ENCODE measurements around the gene CCL25.
A peak's percentile ranks its signal among the peaks of the same experiment; 100 is the strongest.

Gene CCL25

DNA sequence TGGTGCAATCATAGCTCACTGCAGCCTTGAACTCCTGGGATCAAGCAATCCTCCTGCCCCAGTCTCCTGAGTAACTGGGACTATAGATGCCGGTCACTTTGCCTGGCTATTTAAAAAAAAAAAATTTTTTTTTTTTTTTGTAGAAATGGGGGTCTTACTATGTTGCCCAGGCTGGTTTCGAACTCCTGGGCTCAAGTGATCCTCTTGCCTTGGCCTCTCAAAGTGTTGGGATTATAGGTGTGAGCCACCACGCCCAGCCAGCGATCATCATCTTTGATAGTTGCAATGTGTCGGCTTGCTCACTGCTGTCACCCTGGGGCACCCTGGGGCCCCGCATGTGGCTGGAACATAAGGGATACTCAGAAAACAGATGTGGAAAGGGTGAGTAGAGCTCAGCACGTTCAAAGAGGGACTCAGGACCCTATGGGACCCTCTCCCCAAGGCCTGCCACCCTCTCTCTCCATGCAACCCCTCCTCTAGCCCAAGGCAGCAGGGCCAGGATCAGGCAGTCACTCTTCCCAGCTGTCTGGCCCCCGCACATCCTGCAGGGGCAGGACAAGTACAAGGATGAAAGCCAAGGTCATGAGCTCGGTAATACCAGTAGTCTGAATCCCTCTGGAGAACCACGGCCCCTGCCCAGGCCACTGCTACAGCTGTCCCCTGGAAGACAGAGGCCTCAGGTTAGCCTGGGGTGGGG, 6.5 kb upstream of the CCL25 start:
- DNase-seq (ENCODE audit: low read depth): no peak

DNA sequence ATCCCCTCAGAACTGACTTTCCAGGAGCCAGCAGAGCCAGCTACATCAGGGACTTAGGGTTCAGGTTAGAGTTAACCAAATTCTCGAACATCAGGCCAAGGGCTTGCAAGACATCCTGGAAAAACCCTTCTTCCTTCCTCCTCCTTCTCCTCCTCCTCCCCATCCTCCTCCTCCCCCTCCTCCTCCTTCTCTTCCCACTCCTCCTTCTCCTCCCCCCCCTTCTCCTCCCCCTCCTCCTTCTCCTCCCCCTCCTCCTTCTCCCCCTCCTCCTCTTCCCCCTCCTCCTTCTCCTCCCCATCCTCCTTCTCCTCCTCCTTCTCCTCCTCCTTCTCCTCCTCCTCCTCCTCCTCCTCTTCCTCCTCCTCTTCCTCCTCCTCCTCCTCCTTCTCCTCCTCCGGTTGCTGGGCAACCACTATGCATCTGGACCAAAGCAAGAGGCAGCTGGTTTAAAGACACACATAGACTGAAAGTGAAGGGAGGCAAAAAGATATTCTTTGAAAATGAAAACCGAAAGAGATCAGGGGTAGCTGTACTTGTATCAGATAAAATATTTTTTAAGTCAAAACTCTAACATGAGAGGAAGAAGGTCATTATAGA, 5.9 kb upstream of the CCL25 start:
- DNase-seq (ENCODE audit: low read depth): no peak

DNA sequence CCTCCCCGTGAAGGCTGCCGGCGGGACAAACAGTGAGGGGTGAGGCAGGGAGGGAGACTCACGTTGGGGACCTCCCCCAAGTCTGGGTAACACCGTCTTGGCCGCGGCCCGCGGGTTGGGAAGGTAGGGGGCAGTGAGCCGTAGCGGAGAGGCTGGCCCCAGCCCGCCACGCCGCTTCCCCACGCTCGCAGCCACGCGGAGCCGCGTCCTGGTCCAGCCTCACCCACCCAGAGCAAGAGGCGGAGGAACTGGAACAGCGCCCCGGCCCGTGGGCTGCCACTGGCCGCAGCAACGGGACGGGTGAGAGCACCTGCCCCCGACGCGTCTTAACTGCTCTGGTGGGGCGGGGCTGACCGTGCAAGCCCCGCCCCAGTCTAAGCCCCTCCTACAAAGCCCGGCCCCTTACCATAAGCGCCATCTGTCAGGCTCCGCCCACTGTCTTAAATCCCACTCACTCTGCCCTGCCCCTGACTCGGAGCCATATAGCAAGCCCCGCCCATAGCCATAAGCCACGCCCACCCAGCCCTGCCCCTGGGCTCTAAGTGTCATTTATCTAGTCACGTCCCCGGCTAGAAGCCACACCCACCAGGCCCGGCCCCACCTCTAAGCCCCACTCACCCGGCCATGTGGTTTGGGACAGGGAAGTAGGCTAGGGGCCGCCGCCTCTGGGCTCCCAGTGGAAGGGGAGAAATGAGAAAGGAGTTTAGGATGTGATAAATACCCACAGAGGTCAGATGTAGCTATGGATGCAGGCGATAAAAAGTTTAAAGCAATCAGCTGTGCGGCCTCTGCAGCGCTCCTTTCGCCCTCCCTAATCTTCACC, 2.1 kb upstream of the CCL25 start:
- peak; percentile 78 for DNase-seq (ENCODE audit: low read depth)

DNA sequence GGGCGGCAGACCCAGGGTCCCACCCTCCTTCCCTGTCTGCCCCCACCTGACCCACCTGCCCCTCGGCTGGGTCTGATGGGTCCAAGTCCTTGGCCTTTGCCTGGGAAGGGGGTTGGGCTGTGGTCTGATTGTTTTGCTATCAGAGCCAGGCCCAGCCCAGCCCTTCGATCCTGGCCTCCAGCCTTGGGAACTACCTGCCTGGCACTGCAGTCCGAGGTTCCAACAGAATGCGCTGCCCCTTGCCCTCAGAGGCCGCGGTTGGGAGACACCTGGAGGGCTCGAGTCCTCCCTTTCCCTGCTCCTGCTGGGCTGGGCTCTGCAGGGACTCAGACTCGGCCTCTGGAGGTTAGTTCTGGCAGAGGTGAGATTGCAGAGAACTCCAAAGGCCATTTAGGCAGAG, 1.6 kb downstream of the CCL25 start:
- DNase-seq (ENCODE audit: low read depth): no peak

- no peak for DNase-seq (ENCODE audit: low read depth)
These were observed 4.0 kb downstream of the CCL25 start for GRCh38 chr19:8056533-8056932.

GRCh38 chr19:8057545-8058270, 5.1 kb downstream of the CCL25 start:
- no peak for DNase-seq (ENCODE audit: low read depth)

- no peak for DNase-seq (ENCODE audit: low read depth)
These were observed 12.6 kb downstream of the CCL25 start for GRCh38 chr19:8064911-8065874.

DNA sequence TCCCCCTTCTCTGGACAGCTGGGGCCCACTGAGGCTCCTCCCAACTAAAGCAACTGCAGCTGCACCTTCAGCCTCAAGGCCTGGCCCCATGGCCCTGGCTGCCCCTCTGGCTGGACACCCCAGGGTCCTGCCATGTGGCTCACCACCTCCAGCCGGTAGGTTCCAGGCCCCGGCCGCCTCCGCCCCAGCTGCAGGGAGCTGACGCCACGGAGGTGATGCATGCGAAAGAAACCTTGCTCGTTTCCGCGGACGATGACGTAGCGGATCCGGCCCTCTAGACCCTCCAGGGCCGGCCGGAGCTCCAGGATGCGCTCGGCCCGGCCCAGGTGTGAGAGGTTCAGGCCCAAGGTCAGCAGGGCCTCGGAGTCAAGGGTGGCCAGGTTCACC, 13.3 kb downstream of the CCL25 start:
- DNase-seq (ENCODE audit: low read depth): no peak

- no peak for DNase-seq (ENCODE audit: low read depth)
These were observed 16.8 kb downstream of the CCL25 start for GRCh38 chr19:8069096-8069973.

DNA sequence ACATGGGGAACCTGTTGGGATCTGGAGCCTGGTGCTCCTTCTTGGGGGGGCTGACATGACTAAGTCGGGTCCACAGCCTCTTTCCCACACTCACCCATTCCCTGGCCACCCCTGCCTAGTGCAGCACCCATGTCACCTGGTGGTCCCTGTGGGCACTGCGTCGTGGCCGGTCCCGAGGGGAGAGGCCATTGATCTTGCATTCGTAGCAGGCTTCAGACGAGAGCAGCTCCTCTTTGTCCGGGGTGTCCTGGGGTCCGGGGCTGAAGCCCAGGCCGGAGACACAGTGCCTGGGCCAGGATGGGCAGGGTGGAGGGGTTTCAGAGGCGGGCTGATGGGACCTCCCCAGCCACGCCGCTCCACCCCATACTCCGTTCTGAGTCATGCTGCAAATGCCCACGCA, 19.4 kb downstream of the CCL25 start:
- DNase-seq (ENCODE audit: low read depth): no peak

DNA sequence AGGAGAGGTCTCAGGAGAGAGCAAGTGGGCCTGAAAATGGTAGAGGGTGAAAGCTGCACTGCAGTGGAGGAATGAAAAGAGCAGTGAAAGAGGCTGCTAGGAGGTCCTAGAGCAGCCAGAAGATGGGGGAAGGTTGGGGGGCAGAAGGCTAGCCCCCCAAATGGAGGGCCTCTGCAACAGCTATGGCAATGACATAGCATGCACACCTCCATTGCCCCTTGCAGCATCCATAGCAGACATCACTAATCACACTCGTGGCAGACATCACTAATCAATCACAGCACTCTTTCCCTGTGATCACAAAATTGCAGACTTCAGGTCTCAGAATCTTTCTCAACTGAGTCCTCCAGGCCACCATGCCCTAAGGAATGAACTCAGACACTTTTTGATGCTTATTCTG, 21.9 kb downstream of the CCL25 start:
- peak; percentile 7 for DNase-seq (ENCODE audit: low read depth)

DNA sequence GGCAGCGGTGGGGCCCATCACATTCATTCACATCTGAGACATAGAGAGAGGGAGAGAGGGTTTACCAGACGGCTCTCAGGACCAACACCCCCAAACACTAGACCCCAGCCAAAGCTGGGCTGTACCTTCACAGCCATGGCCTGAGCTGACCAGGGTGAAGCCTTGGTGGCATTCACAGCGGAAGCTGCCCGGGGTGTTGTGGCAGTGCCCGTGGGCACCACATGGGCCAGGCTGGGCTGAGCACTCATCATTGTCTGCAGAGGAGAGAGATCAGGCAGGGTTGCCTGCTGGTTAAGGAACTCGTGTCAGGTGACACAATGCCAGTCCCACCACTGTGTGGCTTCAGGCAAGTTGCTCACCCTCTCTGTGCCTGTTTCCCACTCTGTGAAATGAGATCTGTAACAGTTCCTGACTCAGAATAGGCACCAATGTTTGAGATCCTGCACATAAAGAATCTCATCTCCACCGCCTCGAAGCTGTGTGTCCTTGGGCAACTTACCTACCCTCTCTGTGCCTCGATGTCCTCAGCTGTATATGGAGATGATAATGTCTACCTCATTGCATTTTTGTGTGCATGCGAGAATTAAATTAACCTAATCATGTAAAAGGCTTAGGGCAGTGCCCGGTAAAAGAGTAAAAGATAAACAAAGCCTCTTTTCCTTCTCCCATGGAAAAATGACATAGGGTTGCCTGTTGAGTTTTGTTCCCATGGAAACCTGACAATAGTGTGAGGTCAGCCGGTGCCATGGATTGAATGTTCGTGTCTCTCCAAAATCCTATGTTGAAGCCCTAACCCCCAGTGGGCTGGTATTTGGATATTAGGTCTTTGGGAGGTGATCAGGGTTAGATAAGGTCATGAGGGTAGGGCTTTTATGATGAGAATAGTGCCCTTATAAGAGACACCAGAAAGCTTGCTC, 22.9 kb downstream of the CCL25 start:
- DNase-seq (ENCODE audit: low read depth): no peak

- no peak for DNase-seq (ENCODE audit: low read depth)
These were observed 27.4 kb downstream of the CCL25 start for GRCh38 chr19:8079988-8080387.

DNA sequence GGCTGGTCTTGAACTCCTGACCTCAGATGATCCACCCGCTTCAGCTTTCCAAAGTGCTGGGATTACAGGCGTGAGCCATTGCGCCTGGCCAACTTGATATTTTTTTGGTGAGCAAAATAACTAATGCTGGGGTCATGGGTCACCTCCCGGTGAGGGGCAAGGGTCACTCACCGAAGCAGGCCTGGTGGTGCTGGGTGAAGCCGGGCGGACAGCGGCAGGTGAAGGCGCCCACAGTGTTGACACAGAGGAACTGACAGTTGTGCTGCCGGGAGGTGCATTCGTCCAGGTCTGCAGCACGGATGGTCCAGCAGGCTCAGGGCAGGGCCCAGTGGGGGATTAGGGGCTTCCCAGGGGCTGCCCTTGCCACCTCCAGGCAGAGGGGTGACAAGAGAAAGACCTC, 28.3 kb downstream of the CCL25 start:
- no peak for DNase-seq (ENCODE audit: low read depth)

GRCh38 chr19:8081569-8082550, 29.3 kb downstream of the CCL25 start:
- DNase-seq (ENCODE audit: low read depth): peak; percentile 62

DNA sequence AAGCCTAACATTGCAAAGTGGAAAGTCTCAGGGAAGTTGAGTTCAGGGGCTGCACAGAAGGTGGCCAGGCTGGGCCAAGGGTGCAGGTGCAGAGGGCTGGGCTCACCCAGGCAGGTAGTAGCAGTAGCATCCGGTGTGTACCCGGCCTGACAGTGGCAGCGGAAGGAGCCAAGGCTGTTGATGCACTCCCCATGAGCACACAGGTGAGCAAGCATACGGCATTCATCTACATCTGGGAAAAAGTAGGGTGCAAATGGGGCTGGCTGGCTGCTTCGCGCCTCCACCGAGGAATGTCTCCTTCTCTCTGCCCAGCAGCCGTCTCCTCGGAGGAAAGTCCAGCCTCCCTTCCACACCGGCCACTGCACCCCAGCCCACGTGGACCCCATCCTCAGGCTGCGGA, 30.6 kb downstream of the CCL25 start:
- DNase-seq (ENCODE audit: low read depth): no peak

DNA sequence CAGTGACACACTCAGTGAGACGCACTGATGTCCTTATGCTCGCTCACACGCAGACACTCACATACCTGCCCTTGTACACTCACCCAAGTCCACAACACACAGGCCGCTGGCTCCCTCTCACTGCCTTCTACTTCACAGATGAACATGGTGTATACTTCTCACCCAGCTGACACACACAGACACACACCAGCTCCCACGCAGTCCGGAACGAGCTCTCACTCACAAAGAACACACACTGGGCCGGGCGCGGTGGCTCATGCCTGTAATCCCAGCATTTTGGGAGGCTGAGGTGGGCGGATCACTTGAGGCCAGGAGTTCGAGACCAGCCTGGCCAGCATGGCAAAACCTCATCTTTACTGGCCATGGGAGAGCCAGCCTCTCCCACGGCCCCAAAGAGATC, 31.6 kb downstream of the CCL25 start:
- DNase-seq (ENCODE audit: low read depth): no peak

Data from iris pigment epithelial cell (primary cell).